Motor neuron (in vitro differentiated cells): Measurements from ENCODE around the gene CCDC179. TPM values are rescaled to one million over a fixed set of nuclear protein-coding genes. Genes with fewer than 3 reads are reported as not detected.

Experiments
- ATAC-seq, 8 experiments: fragments of 200-7000 bp; cut with Tn5 transposase; replicated peaks in 6 of 8; 2 replicates each; pipeline ENCODE4 v1.8.0; 2021; ENCODE audit warnings: mild to moderate bottlenecking in 8 of 8, moderate library complexity in 8 of 8
- H3K27ac ChIP-seq, 2 donors: fragments of 250-450 bp; sonication (Bioruptor Pico); 2 replicates each; pipeline ENCODE4 v1.9.0; 2021; ENCODE audit warnings: antibody characterized with exemption in 2 of 2, mild to moderate bottlenecking in 2 of 2, moderate library complexity in 1 of 2
- H3K4me1 ChIP-seq, 2 donors: fragments of 250-450 bp; sonication (Bioruptor Pico); replicated peaks in 1 of 2; 2 replicates each; pipeline ENCODE4 v1.6.1; 2021; ENCODE audit warnings: antibody characterized with exemption in 2 of 2, mild to moderate bottlenecking in 2 of 2, moderate library complexity in 1 of 2
- H3K4me3 ChIP-seq, 5 donors: fragments of 250-450 bp; sonication (Bioruptor Pico); 2 replicates each; pipeline ENCODE4 v1.9.0; 2021; ENCODE audit warnings: antibody characterized with exemption in 5 of 5, mild to moderate bottlenecking in 5 of 5, moderate library complexity in 4 of 5
- WGBS, 10 experiments: fragments of 450-650 bp; shearing (Covaris generic); methylation state at CpG; one replicate each; pipeline ENCODE4 v1.0.0; 2022; 5-methylcytosine and 5-hydroxymethylcytosine counted together
- in situ Hi-C, 9 experiments: fragments of 400-800 bp; cut with MboI; loops; one replicate each; pipeline ENCODE4 v1.15.0; 2021; ENCODE audit warnings: low sequenced_read_pairs in 9 of 9, low pct_unique_long_range_greater_than_20kb in 2 of 9; ENCODE audit not compliant: unreplicated experiment in 9 of 9
- total RNA-seq, 8 experiments: library from RNA; unstranded; fragments of 300-600 nt; gene quantifications; 2 replicates each; pipeline versions ENCODE4 v1.2.3 to v1.2.4, GENCODE V29; 2022

Gene CCDC179
- total RNA-seq, 8 experiments from 2014 or later = not detected

DNA sequence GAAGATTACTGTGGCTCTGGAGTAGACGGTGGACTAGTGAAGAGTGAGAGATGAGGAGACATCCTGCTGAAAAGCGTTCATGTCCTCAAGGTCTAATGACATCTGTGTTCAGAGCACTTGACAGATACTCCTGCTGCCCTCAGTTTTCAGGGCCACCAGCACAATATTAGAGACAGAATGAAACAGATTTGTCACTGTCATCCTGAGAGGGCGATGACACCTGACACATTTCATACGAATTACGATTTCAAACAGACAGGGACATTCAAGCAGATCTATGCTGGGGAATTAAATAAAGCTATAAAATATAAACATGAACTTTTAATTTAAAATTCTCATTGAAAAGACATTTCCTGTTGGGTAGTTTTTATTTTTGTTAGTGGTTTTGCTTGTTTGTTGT, 59.8 kb downstream of the CCDC179 start:
- ATAC-seq = no peak
- 13 to 100% (median 80%) methylated on average over 1 to 5 of the region's 5 CpGs; no CpG with 5 or more reads in 1 of the 10 experiments for WGBS, 10 experiments
- Histone ChIP-seq H3K4me1 (peaks cover 0 to 16% of the 10 kb centered on the region in 2 donors), H3K4me3 (no peak overlapping the region), H3K27ac (no peak overlapping the region)
- in situ Hi-C loops = no loop called here

DNA sequence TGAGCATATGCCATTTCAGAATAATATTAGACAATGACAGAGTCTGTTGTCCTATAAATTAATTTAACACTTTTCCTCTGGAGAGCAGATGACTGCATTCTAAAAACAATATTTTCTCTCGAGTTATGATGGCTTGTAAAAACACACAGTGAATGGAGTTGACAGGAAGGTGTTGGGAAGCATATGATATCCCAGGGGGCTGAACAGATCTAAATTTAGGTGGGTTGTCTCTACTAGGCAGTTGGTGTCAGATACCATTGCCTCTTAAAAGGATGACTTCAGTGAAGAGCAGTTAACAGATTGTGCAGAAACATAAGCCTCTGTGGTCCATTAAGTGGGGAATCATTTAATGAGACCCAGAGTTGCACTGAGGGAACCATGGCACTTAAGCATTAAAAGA, 61.4 kb downstream of the CCDC179 start:
- Histone ChIP-seq H3K4me1 (peaks cover 0 to 16% of the 10 kb centered on the region in 2 donors), H3K4me3 (no peak overlapping the region), H3K27ac (no peak overlapping the region)
- 0 to 90% (median 31%) methylated on average over 1 of the region's 1 CpG; no CpG with 5 or more reads in 2 of the 10 experiments for WGBS, 10 experiments
- ATAC-seq = no peak
- in situ Hi-C loops = loop anchor here in 8 of 9 experiments (25.0 kb wide), 1 partner anchor 462 kb away; the partner anchor contains the start of gene SLC17A6 (in 8 of the 8)

DNA sequence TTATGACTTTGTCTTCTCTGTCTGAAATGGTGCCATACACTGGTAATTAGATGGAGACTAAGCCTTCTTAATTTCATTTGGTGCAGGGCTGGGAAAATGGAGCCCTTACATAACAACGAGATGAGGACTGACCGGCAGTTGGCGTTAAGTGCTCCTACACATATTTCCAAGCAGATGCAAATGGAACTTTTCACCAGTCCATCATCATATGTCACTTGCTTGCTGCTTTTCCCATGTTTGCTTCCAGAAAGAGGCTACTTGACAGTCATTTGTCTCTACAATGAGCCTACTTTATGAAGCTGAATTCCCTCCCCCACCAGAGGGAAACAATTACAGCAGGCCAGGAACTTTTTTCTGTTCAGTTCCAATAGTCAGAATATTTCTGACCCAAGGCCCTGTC, 63.2 kb downstream of the CCDC179 start:
- 52 to 100% (median 78%) methylated on average over 2 to 3 of the region's 3 CpGs; no CpG with 5 or more reads in 3 of the 10 experiments for WGBS, 10 experiments
- Histone ChIP-seq H3K27ac (no peak overlapping the region), H3K4me1 (peaks cover 7 to 23% of the 10 kb centered on the region in 2 donors), H3K4me3 (no peak overlapping the region)
- in situ Hi-C loops = loop anchor here in 8 of 9 experiments (25.0 kb wide), 1 partner anchor 460 kb away; the partner anchor contains the start of gene SLC17A6 (in 8 of the 8)
- peak in 5 of 8 experiments; percentile 59 to 71 (median 68) for ATAC-seq

Other genes starting within 250 kb of the CCDC179 start
- gene FANCF, start 234.7 kb downstream of the CCDC179 start, total RNA-seq = 10 to 100 TPM in 6 of 8 experiments, 1 to 10 TPM in 2; 5.4 to 17.3 (median 13.8) TPM
- gene GAS2, start 193.9 kb downstream of the CCDC179 start, total RNA-seq = 1 to 10 TPM; 1.5 to 4.8 (median 2.9) TPM
- gene SVIP, start 30.7 kb downstream of the CCDC179 start, total RNA-seq = 10 to 100 TPM in 7 of 8 experiments, 1 to 10 TPM in 1; 4.3 to 17.0 (median 14.1) TPM